Stimulated activated memory B cell treated with anti-CD40 and anti-IgM and Interleukin-4, amounts not matched to agents 10 μg/mL and 1 μg/mL and 100 μg/mL, for 72 hours (primary cell): ENCODE data around the gene TIMM50.
"Not testable (repeated sequence)": the region's sequence is repeated elsewhere in the genome, so short reads cannot be mapped to it uniquely, and the experiment has no call there.

Experiments used
- ATAC-seq: fragments of 150-1000 bp; cut with Tn5 transposase; 2 replicates; pipeline ENCODE4 v1.10.0; 2021
- H3K27ac Mint-ChIP-seq: one replicate; pipeline ENCODE4 v1.8.0; 2022; ENCODE audit warnings: mild to moderate bottlenecking, mixed read lengths
- H3K27me3 Mint-ChIP-seq: one replicate; pipeline ENCODE4 v1.8.0; 2022; ENCODE audit warnings: mixed read lengths
- H3K36me3 Mint-ChIP-seq: one replicate; pipeline ENCODE4 v1.8.0; 2022; ENCODE audit warnings: mixed read lengths
- H3K4me1 Mint-ChIP-seq: one replicate; pipeline ENCODE4 v1.8.0; 2022; ENCODE audit warnings: mixed read lengths
- H3K4me3 Mint-ChIP-seq: one replicate; pipeline ENCODE4 v1.8.0; 2022; ENCODE audit warnings: mild to moderate bottlenecking, moderate library complexity, mixed read lengths
- H3K9me3 Mint-ChIP-seq: one replicate; pipeline ENCODE4 v1.8.0; 2022; ENCODE audit warnings: mixed read lengths

Gene TIMM50

DNA sequence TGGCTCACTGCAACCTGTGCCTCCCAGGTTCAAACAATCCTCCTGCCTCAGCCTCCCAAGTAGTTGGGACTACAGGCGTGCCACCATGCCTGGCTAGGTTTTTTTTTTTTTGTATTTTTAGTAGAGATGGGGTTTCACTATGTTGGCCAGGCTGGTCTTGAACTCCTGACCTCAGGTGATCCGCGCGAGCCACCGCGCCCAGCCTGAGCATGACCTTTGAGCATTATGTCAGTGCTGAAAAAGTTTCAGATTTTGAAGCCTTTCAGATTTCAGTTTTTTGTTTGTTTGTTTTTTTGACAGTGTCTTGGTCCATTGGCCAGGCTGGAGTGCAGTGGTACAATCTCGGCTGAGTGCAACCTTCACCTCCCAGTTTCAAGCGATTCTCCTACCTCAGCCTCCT lies 29.4 kb upstream of the TIMM50 start:
- not testable (repeated sequence) for H3K9me3 Mint-ChIP-seq, ATAC-seq, H3K4me3 Mint-ChIP-seq, H3K27me3 Mint-ChIP-seq
- H3K27ac Mint-ChIP-seq = peak overlapping the region; percentile 71
- peaks cover 74% of the 10 kb centered on the region for H3K4me1 Mint-ChIP-seq
- H3K36me3 Mint-ChIP-seq = peaks cover 54% of the 10 kb centered on the region

DNA sequence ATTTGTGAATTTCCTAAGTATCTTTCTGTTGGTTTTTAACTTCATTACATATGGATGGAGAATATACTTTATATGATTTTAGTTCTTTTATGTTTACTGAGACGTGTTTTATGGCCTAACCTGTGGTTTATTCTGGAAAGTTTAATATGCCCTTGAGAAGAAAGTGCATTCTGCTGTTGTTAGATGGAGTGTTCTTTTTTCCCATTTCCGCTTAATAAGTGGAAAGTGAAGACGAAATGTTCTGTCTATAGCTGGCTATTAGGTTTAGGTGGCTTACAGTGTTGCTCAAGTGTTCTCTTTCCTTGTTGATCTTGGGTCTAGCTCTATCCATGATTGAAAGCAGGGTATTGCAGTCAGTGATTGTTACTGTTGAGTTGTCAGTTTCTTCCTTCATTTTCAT lies 17.2 kb upstream of the TIMM50 start:
- Mint-ChIP-seq H3K4me3 (no peak overlapping the region), H3K27me3 (no peaks in the 10 kb centered on the region), H3K9me3 (no peaks in the 10 kb centered on the region), H3K27ac (no peak overlapping the region), H3K4me1 (peaks cover 5% of the 10 kb centered on the region), H3K36me3 (peaks cover 59% of the 10 kb centered on the region)
- ATAC-seq = no peak

DNA sequence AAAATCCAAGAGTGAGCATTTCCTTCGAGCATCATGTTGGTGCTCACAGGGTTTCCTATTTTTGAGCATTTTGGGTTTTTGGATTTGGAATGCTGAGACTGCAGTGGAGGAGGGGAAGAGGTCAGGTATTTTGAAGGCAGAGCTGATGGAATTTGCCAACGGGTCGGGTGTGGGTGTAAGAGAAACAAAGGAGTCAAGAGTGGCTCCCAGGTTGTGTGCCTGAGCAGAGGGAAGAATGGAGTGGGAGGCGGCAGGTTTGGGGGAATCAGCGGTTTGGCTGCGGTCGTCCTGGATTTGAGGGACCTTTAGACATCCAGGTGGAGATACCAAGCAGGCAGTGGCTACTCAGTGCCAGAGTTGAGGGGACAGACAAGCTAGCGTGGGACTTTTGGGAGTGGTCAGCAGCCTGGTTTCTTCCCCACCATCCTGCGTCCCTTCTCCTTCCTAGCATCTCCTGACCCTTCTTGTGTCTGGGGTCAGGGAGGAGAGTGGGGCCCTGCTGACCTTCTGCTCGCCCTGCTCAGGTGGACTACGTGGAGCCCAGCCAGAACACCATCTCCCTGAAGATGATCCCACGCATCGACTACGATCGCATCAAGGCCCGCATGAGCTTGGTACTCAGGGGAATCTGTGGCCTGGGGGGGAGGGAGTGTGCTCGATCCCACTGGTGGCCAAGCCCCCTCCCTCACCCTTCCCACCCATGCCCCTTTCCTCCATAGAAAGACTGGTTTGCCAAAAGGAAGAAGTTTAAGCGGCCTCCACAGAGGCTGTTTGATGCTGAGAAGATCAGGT lies 14.5 kb upstream of the TIMM50 start:
- no peak overlapping the region for H3K4me3 Mint-ChIP-seq
- no peak overlapping the region for H3K27ac Mint-ChIP-seq

DNA sequence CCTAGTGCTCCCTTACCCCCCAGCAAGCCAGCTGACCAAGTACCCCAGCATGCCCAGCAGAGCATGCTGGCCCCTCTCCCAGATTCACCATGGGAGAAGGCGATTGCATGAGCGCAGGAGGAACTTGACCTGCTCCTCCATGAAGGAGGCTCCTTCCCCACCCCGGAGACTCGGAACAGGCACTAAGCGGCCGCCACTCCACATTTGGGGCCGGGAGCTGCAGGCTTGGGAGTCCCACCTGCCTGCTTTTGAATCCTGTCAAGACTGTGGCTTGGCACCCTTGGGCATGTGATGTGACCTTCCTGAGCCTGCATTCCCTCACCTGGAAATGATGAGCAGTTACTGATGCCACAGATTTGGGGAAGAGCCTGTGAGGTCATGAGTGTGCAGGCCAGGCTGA lies 12.7 kb upstream of the TIMM50 start:
- H3K36me3 Mint-ChIP-seq = peaks cover 76% of the 10 kb centered on the region
- H3K27ac Mint-ChIP-seq = no peak overlapping the region
- no peak overlapping the region for H3K4me3 Mint-ChIP-seq
- peaks cover 19% of the 10 kb centered on the region for H3K4me1 Mint-ChIP-seq
- no peaks in the 10 kb centered on the region for H3K27me3 Mint-ChIP-seq
- ATAC-seq = no peak
- H3K9me3 Mint-ChIP-seq = no peaks in the 10 kb centered on the region

More for the DNA sequence above, 14.5 kb upstream of the TIMM50 start:
- Mint-ChIP-seq H3K27me3 (no peaks in the 10 kb centered on the region), H3K4me1 (peaks cover 9% of the 10 kb centered on the region), H3K36me3 (peaks cover 67% of the 10 kb centered on the region), H3K9me3 (no peaks in the 10 kb centered on the region)
- no peak for ATAC-seq

DNA sequence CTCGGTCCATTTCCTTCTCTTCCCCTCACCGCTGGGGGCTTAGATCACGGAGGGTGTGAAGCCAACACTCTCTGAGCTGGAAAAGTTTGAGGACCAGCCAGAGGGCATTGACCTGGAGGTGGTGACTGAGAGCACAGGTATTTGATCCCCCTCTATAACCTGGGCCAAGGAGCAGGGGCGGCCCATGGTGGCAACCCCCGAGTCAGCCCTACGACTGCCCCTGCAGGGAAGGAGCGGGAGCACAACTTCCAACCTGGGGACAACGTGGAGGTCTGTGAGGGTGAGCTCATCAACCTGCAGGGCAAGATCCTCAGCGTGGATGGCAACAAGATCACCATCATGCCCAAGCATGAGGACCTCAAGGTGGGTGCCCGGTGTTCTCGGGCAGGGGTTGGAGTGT lies 11.6 kb upstream of the TIMM50 start:
- Mint-ChIP-seq H3K4me1 (peaks cover 19% of the 10 kb centered on the region), H3K4me3 (no peak overlapping the region), H3K27me3 (no peaks in the 10 kb centered on the region), H3K9me3 (no peaks in the 10 kb centered on the region), H3K27ac (no peak overlapping the region), H3K36me3 (peaks cover 80% of the 10 kb centered on the region)
- no peak for ATAC-seq

DNA sequence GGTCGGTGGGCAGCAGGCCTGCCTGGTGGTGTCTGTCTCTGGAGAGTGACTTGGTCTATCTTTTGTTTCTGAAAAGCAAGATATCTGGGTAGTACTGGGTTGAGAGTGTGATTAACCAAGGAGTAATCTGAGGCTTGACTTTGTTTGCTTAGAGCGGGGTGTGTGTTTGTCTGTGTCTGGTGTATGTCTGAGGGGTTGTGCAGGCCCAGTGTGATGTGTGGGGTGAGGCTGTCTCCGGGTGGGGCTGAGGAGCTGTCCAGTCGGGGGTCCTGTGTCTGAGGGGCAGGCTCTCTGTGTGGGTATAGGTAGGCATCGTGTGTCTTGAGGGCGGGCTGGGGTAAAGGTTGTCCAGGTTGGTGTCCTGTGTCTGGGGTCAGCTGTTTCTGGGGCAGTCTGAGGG lies 11.1 kb upstream of the TIMM50 start:
- H3K36me3 Mint-ChIP-seq = peaks cover 85% of the 10 kb centered on the region
- no peak overlapping the region for H3K27ac Mint-ChIP-seq
- H3K4me1 Mint-ChIP-seq = peaks cover 19% of the 10 kb centered on the region
- H3K27me3 Mint-ChIP-seq = no peaks in the 10 kb centered on the region
- ATAC-seq = no peak
- no peak overlapping the region for H3K4me3 Mint-ChIP-seq
- H3K9me3 Mint-ChIP-seq = no peaks in the 10 kb centered on the region

DNA sequence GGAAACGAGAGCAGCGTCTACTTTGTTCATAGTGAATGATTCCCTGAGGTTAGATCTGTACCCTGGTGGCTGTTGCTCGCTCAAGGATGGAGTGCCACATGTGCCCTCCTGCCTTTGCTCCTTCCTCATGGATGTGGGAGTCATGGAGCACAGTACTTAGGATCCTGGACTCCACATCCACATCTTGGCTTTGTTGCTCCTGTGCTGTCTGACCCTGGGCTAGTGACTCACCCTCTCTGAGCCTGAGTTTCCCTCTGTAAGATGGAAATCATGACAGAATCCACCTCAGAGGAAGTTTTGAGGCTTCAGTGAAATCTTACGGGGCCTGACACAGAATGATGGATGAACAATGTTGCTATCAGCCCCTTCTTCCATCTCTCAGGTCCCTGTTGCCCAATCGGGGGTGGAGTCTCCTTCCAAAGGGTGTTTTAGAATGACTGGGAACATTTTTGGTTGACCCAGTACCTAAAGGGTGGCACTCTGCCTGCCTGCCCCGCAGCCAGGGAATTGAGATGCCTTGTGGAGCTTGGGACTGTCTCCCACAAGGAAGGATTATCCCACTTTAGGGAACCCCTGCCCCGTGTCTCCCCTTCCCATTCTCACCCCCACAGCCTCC lies 9.8 kb upstream of the TIMM50 start:
- no peak for ATAC-seq
- no peaks in the 10 kb centered on the region for H3K27me3 Mint-ChIP-seq
- H3K4me1 Mint-ChIP-seq = peaks cover 19% of the 10 kb centered on the region
- peaks cover 86% of the 10 kb centered on the region for H3K36me3 Mint-ChIP-seq
- no peak overlapping the region for H3K27ac Mint-ChIP-seq
- no peak overlapping the region for H3K4me3 Mint-ChIP-seq
- no peaks in the 10 kb centered on the region for H3K9me3 Mint-ChIP-seq

DNA sequence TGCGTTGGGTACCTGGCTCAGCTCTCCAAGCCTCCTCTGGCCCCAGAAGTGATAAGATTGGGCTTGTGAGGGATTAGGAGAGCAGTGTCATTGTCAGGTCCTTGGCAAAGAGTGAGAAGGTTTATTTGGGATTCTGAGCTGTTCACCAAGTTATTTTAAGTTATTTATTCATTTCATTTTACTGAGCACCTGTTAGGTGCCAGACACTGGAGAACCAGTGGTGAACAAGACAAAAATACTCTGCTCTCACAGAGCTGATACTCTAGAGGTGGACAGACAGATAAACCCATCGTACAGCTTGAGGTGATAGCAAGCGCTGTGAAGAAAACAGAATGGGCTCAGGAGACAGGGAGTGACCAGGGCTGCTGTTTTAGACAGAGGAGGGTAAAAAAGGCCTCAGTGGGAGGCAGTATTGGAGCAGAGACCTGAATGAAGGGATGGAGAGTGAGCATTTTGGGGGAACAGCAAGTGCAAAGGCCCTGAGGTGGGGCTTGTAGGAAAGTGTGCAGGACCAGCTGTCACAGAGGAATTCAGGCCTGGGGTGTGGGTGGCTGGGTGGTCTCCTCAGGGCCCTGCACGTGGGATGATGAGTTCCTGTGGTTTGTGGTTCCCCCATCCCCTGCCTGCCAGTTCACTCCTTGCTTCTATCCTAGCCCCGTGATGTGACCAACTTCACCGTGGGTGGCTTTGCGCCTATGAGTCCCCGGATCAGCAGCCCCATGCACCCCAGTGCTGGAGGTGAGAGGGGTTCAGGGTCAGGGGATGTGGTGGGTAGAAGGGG lies 8.7 kb upstream of the TIMM50 start:
- Mint-ChIP-seq H3K9me3 (no peaks in the 10 kb centered on the region), H3K36me3 (peaks cover 88% of the 10 kb centered on the region), H3K27ac (peak overlapping the region; percentile 18), H3K27me3 (no peaks in the 10 kb centered on the region), H3K4me3 (no peak overlapping the region), H3K4me1 (peaks cover 19% of the 10 kb centered on the region)
- ATAC-seq = no peak

DNA sequence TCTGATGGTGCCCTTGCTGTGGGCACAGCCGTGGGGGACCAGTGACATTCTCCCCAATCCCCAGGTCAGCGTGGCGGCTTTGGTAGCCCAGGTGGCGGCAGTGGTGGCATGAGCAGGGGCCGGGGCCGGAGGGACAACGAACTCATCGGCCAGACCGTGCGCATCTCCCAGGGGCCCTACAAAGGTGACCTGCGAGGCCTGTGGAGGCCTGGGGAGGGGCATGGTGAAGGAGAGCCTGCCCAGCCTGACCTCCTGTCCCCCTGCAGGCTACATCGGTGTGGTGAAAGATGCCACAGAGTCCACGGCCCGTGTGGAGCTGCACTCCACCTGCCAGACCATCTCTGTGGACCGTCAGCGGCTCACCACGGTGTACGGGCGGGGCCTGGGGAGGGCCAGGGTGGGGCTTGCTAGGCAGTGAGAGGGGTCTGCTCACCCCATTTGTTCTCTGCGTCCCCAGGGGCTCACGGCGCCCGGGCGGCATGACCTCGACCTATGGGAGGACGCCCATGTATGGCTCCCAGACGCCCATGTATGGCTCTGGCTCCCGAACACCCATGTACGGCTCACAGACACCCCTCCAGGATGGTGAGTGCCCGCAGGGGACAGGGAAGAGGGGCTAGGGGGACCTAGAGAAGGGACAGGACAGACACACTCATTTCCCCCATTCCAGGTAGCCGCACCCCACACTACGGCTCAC lies 7.7 kb upstream of the TIMM50 start:
- Mint-ChIP-seq H3K36me3 (peaks cover 86% of the 10 kb centered on the region), H3K27me3 (no peaks in the 10 kb centered on the region), H3K9me3 (no peaks in the 10 kb centered on the region), H3K4me1 (peaks cover 19% of the 10 kb centered on the region), H3K27ac (no peak overlapping the region), H3K4me3 (no peak overlapping the region)
- no peak for ATAC-seq

DNA sequence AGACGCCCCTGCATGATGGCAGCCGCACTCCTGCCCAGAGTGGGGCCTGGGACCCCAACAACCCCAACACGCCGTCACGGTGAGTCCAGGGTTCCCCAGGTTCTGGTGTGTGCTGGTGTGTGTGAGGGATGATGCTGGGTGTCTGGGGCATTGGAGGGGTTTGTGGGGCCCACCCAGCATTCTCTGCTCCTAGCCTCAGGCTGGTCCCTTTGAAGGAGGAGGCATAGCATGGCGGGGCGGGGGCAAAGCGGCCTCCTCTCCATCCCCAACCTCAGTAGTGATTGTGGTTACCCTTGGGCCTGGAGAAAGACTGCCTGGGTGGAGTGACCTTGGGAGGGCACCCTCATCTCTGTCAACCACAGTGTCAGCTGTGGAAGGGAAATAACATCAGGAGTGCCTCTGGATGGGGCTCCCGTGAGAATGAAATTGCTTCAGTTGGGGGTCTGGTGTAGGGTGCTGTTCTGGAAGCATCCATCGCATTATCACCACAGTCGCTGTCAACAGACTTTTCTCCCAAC lies 7.1 kb upstream of the TIMM50 start:
- Mint-ChIP-seq H3K9me3 (no peaks in the 10 kb centered on the region), H3K4me3 (no peak overlapping the region), H3K27ac (no peak overlapping the region), H3K27me3 (no peaks in the 10 kb centered on the region), H3K4me1 (peaks cover 19% of the 10 kb centered on the region), H3K36me3 (peaks cover 80% of the 10 kb centered on the region)
- ATAC-seq = no peak

DNA sequence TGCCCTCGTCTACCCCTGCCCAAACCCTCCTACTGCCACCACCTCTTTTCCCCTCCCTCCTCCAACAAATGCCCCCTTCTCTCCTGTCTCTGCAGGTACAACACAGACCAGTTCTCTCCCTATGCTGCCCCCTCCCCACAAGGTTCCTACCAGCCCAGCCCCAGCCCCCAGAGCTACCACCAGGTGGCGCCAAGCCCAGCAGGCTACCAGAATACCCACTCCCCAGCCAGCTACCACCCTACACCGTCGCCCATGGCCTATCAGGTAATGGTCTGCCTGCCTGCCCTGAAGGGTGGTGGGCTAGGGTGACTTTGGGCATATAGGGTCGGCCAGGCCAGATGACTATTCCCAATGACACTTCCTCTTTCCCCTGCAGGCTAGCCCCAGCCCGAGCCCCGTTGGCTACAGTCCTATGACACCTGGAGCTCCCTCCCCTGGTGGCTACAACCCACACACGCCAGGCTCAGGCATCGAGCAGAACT lies 6.5 kb upstream of the TIMM50 start:
- Mint-ChIP-seq H3K36me3 (peaks cover 73% of the 10 kb centered on the region), H3K27ac (no peak overlapping the region), H3K4me1 (peaks cover 17% of the 10 kb centered on the region), H3K9me3 (no peaks in the 10 kb centered on the region), H3K4me3 (no peak overlapping the region), H3K27me3 (no peaks in the 10 kb centered on the region)
- peak; percentile 79 for ATAC-seq

DNA sequence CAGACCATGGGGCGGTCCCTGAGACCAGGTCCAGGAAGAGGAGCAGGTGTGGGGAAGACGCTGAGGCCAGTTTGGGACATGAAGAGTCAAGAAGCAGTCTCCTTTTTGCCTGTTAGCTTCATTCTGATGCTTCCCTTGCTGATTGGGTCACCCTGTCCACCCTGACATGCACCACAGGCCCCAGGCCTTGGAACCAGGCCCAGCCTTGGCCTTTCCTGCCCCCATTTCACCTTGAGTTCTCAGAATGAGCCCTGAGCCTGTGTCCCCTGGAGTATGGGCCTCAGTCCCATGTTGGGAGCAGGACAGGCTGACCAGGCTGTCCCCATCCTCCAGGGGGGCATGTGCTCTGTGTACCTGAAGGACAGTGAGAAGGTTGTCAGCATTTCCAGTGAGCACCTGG lies 4.9 kb upstream of the TIMM50 start:
- Mint-ChIP-seq H3K9me3 (no peaks in the 10 kb centered on the region), H3K4me1 (peaks cover 22% of the 10 kb centered on the region), H3K4me3 (no peak overlapping the region), H3K36me3 (peaks cover 57% of the 10 kb centered on the region), H3K27me3 (no peaks in the 10 kb centered on the region), H3K27ac (no peak overlapping the region)
- no peak for ATAC-seq

DNA sequence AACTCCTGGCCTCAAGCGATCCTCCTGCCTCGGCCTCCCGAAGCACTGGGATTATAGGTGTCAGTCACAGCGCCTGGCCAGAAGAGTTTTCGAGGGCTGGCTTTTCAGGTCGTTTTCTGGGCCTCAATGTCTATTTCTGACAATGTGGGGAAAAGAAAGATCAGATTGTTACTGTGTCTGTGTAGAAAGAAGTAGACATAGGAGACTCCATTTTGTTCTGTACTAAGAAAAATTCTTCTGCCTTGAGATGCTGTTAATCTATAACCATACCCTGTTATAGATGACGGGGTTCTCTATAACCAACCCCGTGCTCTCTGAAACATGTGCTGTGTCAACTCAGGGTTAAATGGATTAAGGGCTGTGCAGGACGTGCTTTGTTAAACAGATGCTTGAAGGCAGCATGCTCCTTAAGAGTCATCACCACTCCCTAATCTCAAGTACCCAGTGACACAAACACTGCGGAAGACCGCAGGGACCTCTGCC lies 1.3 kb upstream of the TIMM50 start:
- H3K4me1 Mint-ChIP-seq = peaks cover 24% of the 10 kb centered on the region

DNA sequence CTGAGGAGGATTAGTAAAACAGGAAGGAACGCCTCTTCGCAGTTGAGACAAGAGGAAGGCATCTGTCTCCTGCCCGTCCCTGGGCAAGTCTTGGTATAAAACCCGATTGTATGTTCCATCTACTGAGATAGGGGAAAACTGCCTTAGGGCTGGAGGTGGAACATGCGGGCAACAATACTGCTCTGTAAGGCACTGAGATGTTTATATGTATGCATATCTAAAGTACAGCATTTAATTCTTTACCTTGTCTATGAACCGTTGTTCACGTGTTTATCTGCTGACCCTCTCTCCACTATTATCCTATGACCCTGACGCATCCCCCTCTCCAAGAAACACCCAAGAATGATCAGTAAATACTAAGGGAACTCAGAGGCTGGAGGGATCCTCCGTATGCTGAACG lies 722 bp upstream of the TIMM50 start:
- Mint-ChIP-seq H3K27ac (peak overlapping the region; percentile 91), H3K4me1 (peaks cover 24% of the 10 kb centered on the region), H3K36me3 (peaks cover 35% of the 10 kb centered on the region), H3K4me3 (peak overlapping the region; percentile 90), H3K27me3 (no peaks in the 10 kb centered on the region), H3K9me3 (no peaks in the 10 kb centered on the region)
- no peak for ATAC-seq

More for the DNA sequence above, 1.3 kb upstream of the TIMM50 start:
- H3K4me3 Mint-ChIP-seq = peak overlapping the region; percentile 90
- H3K27me3 Mint-ChIP-seq, ATAC-seq, H3K9me3 Mint-ChIP-seq, H3K27ac Mint-ChIP-seq: not testable (repeated sequence)
- peaks cover 41% of the 10 kb centered on the region for H3K36me3 Mint-ChIP-seq

DNA sequence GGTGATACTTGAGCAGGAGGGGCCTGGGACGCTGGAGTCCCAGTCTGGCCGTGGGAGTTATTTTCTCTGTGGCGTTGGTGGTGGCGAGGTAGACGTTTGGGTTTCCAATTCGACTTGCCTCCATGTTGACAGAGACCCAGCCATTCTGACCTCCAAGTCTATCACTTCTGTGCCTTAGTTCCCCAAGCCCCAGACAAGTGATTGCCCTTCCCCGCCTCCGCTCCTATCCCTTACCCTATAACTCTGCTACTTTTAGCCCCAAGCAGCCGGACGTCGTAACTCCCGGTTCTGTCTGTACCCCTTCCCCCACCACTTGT lies 549 bp downstream of the TIMM50 start:
- H3K27me3 Mint-ChIP-seq = no peaks in the 10 kb centered on the region
- H3K27ac Mint-ChIP-seq = peak overlapping the region; percentile 91
- no peak for ATAC-seq
- H3K9me3 Mint-ChIP-seq = no peaks in the 10 kb centered on the region
- peaks cover 30% of the 10 kb centered on the region for H3K36me3 Mint-ChIP-seq
- H3K4me1 Mint-ChIP-seq = peaks cover 24% of the 10 kb centered on the region
- peak overlapping the region; percentile 90 for H3K4me3 Mint-ChIP-seq
